Fibroblast of skin of right quadriceps (primary cell): ENCODE data around the gene NR3C2.

Source experiments
- DNase-seq: peaks from one replicate; pipeline ENCODE4 v3.0.0-alpha.2; 2013

NR3C2 gene

DNA sequence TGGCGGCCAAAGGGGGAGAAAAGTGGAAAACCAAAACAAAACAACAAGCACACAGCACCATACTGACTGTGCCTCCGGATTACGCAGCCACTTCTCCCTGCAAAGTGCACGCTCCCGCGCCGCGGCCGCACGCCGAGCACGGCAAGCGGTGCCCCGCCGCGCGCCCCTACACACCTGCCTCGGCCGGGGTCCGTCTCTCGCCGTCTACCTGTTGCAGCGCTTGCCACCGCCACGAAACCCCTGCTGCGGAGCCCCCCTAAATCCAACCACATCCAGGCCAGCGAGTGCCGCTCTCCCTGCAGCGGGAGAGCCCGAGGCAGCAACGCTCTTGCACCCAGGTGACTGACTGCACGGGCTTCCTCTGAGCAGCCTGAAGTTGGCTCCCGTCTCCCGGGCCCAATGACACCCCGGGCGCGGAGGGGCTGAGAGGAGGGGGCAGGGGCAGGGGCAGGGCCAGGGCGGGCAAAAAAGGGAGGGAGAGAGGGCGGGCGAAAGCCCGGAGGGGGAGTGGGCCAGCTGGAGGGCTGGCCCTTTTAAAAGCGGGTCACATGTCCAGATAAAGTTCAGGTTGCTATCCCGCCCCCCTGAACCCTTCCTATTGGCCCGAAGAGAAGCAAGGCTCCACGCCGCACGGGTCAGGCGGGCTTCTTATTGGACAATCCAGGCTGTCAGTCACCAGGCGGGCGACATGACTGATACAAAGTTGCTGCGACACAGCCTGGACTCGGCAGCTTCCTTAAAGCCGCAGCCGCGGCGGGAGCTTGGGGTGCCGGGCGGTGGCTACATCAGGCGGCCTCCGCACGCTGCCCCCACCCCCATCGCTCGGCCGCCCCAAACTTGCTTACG, at the start of gene NR3C2:
Gene NR3C2, minus strand, starts transcription at position 429 of the 846 bp plus-strand sequence.
- peak; percentile 95 for DNase-seq

DNA sequence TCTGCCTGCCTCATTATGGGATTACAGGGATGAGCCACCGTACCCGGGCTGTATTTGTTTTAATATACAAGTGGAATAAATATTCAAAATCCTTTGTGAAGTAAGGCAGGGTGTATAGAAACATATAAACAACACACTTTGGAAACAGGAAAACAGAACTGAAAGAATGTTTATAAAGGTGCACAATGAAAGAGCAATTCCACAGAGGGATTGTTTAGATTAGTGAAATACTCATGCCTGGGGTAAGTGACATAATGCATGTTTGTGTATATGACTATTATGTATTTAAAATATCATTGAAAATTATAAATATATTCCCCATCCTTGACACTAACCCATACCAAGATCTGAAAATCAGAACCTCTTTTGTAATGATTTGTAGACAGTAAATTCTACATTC, 45.0 kb upstream of the NR3C2 start:
- no peak for DNase-seq

DNA sequence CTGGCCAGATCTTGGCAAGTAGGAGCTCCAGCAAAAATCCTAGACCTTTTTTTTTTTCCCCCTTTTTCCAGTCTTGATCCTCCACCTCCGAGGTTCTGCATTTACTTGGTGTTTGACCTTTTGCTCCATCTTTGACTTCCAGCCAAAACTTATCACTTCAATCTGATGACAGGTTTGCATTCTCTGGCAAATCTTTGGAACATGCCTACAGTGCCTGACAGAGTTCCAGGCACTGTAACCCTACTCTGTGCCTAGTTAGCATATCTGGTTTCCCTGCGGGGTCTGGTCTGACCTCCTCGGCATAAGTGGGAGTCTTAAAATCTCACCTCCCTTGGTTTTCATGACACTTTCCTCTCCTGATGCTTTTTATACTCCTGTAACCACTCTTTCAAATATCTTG, 39.4 kb upstream of the NR3C2 start:
- no peak for DNase-seq

- DNase-seq: no peak
These were observed 35.1 kb upstream of the NR3C2 start for GRCh38 chr4:148477276-148477675.

DNA sequence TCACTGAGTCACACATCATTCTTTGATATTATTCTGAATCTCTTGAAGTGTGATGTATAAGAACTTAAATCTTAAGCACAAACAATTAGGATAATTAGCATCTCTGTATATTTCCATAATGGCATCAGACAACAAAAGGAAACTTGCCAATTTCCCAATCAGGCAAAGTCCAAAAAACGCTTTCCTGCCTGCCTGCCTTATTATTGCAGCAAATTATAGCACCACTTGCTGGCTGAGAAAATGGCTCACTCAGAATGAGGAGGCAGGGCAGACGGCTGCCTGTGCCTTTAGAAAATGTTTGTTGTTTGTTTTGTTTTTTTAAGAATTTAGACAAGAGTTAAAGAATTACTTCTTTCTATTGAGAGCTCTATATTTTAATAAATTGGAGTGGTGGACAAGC, 27.7 kb upstream of the NR3C2 start:
- no peak for DNase-seq

- DNase-seq: peak; percentile 36
These were observed 12.6 kb upstream of the NR3C2 start for GRCh38 chr4:148454835-148455234.

DNA sequence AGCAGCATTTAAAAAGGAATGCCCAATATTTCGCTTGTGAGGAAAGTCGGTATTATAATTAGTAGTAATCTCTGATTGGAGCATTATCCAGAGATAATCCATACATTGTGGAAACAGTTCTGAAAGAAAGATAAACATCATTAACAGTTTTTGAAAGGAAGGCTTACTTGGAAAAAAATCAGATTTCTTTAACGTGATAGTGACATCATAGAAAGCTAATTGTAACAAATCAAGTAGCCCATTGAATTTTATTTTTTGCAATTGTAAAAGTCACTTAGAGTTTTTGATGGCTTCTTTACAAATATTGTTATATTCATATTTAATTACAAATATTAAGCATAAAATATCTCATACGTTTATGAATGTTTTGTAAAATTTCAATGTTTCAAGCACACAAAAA, 11.6 kb upstream of the NR3C2 start:
- DNase-seq: no peak

- no peak for DNase-seq
These were observed 10.8 kb upstream of the NR3C2 start for GRCh38 chr4:148452970-148453369.

GRCh38 chr4:148449921-148450320, 7.7 kb upstream of the NR3C2 start:
- DNase-seq: no peak

DNA sequence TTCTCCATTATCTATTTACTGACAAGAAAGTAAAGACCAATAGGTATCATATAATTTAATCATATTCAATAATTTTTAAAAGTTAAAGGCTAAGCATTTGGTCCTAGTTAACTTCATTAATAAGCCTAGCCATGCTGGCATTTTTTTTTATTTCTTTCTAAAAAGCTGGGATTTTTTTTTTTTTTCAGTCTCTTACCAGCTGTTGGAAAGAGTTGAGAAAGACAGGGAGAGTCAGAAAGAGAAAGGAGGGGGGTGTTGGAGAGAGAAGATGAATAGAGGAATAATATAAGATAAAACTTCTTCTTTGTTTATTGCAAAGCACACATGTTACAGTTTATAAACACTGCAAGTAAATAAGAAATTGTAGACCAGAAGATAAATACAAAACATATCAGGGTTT, 5.9 kb upstream of the NR3C2 start:
- DNase-seq: no peak

DNA sequence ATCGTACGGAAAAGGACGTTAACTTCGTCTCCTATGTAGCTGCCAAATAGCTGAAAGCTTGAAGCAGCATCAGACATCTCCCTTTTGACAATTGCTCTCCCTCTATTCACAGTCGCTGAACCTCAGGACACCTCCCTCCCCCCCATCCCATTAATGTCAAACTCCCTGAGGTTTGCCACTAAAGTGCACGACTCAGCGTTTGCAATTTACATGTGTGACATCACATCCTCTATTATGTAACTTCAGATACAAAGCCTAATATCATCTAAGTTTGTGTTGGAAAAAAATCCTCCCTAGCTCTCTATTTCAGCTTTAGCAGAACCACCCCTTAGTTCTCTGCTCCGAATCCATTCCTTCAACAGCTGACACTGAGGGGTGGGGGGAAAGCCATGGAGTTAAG, 5.5 kb upstream of the NR3C2 start:
- DNase-seq: no peak

DNA sequence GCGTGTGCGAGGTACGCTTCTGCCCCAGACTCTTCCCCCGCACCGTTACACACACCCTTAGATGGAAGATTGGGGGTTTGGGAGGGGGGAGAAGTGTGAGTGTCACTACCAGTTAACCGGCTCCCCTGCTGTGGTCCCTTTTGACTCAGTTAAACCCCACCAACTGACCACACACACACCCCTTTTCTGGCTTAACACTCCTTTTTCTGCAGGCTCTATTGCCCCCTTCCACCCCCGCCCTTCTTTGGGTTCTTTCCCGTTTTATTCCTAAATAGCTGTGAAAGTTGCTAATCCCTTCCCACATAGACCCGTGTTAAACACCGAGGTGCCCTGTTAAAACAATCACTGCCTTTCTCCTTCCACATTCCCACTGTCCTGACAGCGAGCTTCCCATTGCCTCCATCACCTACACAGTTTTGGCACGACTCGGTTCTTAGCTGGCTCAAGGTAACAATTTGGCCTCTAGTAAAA, 3.7 kb upstream of the NR3C2 start:
- DNase-seq: no peak

GRCh38 chr4:148445071-148445859, 3.1 kb upstream of the NR3C2 start:
- no peak for DNase-seq

- no peak for DNase-seq
These were observed 2.3 kb upstream of the NR3C2 start for GRCh38 chr4:148444296-148445070.

- DNase-seq: no peak
These were observed 1.5 kb upstream of the NR3C2 start for GRCh38 chr4:148443512-148444295.

GRCh38 chr4:148442832-148443511, 758 bp upstream of the NR3C2 start:
- no peak for DNase-seq

DNA sequence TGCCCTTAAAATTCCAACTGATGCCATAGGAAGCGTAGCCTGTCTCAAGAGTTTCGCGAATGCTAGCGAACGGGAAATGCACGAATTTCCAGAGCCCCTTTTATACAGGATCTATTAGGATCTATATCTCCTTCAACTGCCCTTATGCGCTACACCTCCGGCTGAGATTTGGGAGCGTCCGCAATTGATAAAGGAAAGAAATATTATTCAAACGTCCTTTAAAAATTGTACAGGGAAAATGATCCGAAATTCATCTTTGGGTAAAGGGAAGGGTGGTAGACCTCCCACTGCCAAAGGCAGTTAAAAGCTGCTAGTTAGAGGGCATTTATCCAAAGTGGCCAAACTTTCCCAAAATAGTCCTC, 609 bp downstream of the NR3C2 start:
- no peak for DNase-seq

DNA sequence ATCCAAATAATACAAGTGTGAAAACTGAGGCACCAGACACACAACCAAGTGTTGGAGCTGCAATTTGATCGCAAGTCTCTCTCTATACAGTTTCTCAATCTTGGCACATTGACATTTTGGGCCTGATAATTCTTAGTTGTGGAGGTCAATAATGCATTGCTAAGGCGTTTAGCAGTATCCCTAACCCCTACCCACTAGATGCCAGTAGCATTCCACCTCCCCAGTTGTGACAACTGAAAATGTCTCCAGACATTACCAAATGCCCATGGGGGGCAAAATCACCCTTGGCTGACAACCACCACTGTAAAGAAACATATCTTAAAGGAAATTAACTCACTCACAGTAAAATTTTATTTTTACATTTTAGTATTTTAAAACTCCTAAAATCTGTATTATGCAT, 4.2 kb downstream of the NR3C2 start:
- no peak for DNase-seq

GRCh38 chr4:148437439-148437838, 4.8 kb downstream of the NR3C2 start:
- no peak for DNase-seq

- DNase-seq: no peak
These were observed 5.7 kb downstream of the NR3C2 start for GRCh38 chr4:148436512-148436911.

GRCh38 chr4:148435654-148436406, 6.4 kb downstream of the NR3C2 start:
- DNase-seq: no peak
